ENCODE measurements around the gene PFAS.

DNA sequence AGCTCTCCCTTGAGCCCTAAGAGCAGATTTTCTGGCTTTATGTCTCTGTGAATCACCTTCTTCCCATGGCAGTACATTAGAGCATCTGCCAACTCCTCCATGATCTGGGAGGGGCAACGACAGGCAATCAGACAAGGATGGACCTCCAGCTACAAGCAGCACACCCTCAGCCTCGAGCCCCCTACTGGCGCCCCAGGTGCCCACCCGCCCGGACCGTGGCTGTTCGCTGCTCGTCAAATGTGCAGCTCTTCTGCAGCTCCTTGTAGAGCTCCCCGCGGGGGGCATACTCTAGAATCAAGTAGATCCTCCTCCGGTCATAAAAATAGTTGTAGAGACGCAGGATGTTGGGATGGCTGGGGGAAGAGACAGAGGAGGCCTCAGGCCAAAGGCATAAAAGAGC lies 42.6 kb upstream of the PFAS start:
- TF ChIP-seq POLR2AphosphoS5 (IDR thresholded peaks at IDR 0.05; ENCODE audit: low read depth, low read length) (no peak), POLR2A (IDR thresholded peaks at IDR 0.05; ENCODE audit: low read depth, low read length) (no peak), TAF1 (IDR thresholded peaks at IDR 0.05; ENCODE audit: low read depth, low read length) (no peak), PAX5 (IDR thresholded peaks at IDR 0.05; ENCODE audit: insufficient read depth, low read length, severe bottlenecking) (no peak), SPI1 (IDR thresholded peaks at IDR 0.05; ENCODE audit: low read depth, low read length) (no peak)
